Measurements from ENCODE around the gene FANCI.

DNA sequence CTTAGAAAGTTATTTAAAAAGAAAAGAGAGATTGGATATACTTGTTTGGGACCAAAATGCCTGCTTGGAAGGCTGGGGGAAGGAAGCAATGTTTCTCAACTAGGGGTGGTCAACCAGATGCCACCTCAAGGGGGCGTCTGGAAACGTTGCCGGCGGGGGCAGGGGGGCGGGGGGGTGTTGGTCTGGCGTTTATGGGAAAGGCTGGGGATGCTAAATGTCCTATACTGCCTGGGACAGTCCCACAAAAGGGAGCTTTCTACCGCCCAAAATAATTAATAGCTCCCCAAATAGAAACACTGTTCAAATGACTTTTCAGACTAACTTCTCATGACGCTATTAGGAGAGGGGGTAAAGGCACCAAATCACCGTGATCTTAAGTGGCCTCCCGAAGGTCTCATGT, 88.7 kb downstream of the FANCI start:
- TF ChIP-seq EZH2 (IDR thresholded peaks at IDR 0.05; ENCODE audit: insufficient read depth, poor library complexity, severe bottlenecking) = no peak
- TF ChIP-seq EZH2phosphoT487 (IDR thresholded peaks at IDR 0.05; ENCODE audit: insufficient read depth, low read depth) = no peak

Measured in GM23248 (cell line).